Ascending aorta (tissue), 2 donors: ENCODE measurements around the gene OSBPL3. TPM values are rescaled to one million over a fixed set of nuclear protein-coding genes. Genes with fewer than 3 reads are reported as not detected.

Experiments
- DNase-seq, 2 donors: peaks; one replicate each; pipeline ENCODE4 v3.0.0-alpha.2; 2019; ENCODE audit warnings: low spot score in 2 of 2
- H3K27ac ChIP-seq, 2 donors: fragments of 200-600 bp; sonication (generic); one replicate each; pipeline ENCODE4 v1.5.1; 2016 to 2017; ENCODE audit warnings: mild to moderate bottlenecking in 1 of 2
- H3K27me3 ChIP-seq: fragments of 200-600 bp; sonication (generic); one replicate; pipeline ENCODE4 v1.5.1; 2017
- H3K36me3 ChIP-seq, 2 donors: fragments of 200-600 bp; sonication (generic); one replicate each; pipeline ENCODE4 v1.5.1; 2016
- H3K4me1 ChIP-seq, 2 donors: fragments of 200-600 bp; sonication (generic); one replicate each; pipeline ENCODE4 v1.5.1; 2016 to 2017; ENCODE audit warnings: mild to moderate bottlenecking in 1 of 2
- H3K4me3 ChIP-seq, 2 donors: fragments of 200-600 bp; sonication (generic); one replicate each; pipeline ENCODE4 v1.5.1; 2016 to 2017; ENCODE audit warnings: mild to moderate bottlenecking in 1 of 2
- H3K9me3 ChIP-seq, 2 donors: fragments of 200-600 bp; sonication (generic); one replicate each; pipeline ENCODE4 v1.5.1; 2016
- CTCF ChIP-seq, 3 experiments: fragments of 200-600 bp in 2 of 3; fragments of 450-650 bp in 1 of 3; sonication (generic) in 2 of 3; IDR thresholded peaks; one replicate each; pipeline ENCODE4 v1.5.1; 2016 to 2019; ENCODE audit warnings: antibody characterized with exemption in 3 of 3, mild to moderate bottlenecking in 1 of 3, moderate library complexity in 1 of 3
- intact Hi-C: fragments of 100-400 bp; cut with DNase I; formaldehyde crosslinking; loops from one replicate; pipeline ENCODE4 v1.15.1; 2023
- total RNA-seq: library from RNA; depleted of rRNA; stranded (reverse); fragments of >200 nt; gene quantifications from one replicate; pipeline ENCODE4 v1.1.0, GENCODE V29; 2016

The OSBPL3 gene
- total RNA-seq, 1 donor from 2014 or later: 0.96 TPM

GRCh38 chr7:24820730-24821044 is 159.3 kb downstream of the OSBPL3 start:
- Histone ChIP-seq H3K4me3 (no peak overlapping the region), H3K9me3 (no peaks in the 10 kb centered on the region), H3K4me1 (no peaks in the 10 kb centered on the region), H3K27ac (no peak overlapping the region), H3K27me3 (no peaks in the 10 kb centered on the region), H3K36me3 (no peaks in the 10 kb centered on the region)
- TF ChIP-seq CTCF (IDR thresholded peaks at IDR 0.05): no peak
- intact Hi-C loops: loop anchor here (1.0 to 5.0 kb wide), 2 partner anchors 162 to 250 kb away; partner anchors contain the start of gene OSBPL3
- DNase-seq: no peak

GRCh38 chr7:24819916-24820689 is 159.9 kb downstream of the OSBPL3 start:
- intact Hi-C loops: loop anchor here (1.0 to 5.0 kb wide), 2 partner anchors 162 to 250 kb away; partner anchors contain the start of gene OSBPL3
- no peak overlapping the region for H3K27ac ChIP-seq

GRCh38 chr7:24817339-24817738 is 162.6 kb downstream of the OSBPL3 start:
- DNase-seq: no peak
- Histone ChIP-seq H3K4me1 (no peaks in the 10 kb centered on the region), H3K27me3 (no peaks in the 10 kb centered on the region), H3K4me3 (no peak overlapping the region), H3K9me3 (no peaks in the 10 kb centered on the region), H3K27ac (no peak overlapping the region), H3K36me3 (no peaks in the 10 kb centered on the region)
- intact Hi-C loops: no loop called here
- TF ChIP-seq CTCF (IDR thresholded peaks at IDR 0.05): no peak

More at GRCh38 chr7:24819916-24820689, 159.9 kb downstream of the OSBPL3 start:
- no peaks in the 10 kb centered on the region for H3K4me1 ChIP-seq
- DNase-seq: peak; percentile 23 to 86
- no peaks in the 10 kb centered on the region for H3K27me3 ChIP-seq
- peak; percentile 66 to 86 (median 77) for TF ChIP-seq CTCF (IDR thresholded peaks at IDR 0.05)
- H3K9me3 ChIP-seq: no peaks in the 10 kb centered on the region
- no peaks in the 10 kb centered on the region for H3K36me3 ChIP-seq
- H3K4me3 ChIP-seq: no peak overlapping the region

- Histone ChIP-seq H3K4me3 (no peak overlapping the region), H3K36me3 (no peaks in the 10 kb centered on the region), H3K9me3 (no peaks in the 10 kb centered on the region), H3K4me1 (no peaks in the 10 kb centered on the region), H3K27me3 (no peaks in the 10 kb centered on the region), H3K27ac (no peak overlapping the region)
- TF ChIP-seq CTCF (IDR thresholded peaks at IDR 0.05): no peak
- no peak for DNase-seq
- intact Hi-C loops: no loop called here
Observed at GRCh38 chr7:24816868-24817267, 163.1 kb downstream of the OSBPL3 start.

- no peak overlapping the region for H3K27ac ChIP-seq
- TF ChIP-seq CTCF (IDR thresholded peaks at IDR 0.05): peak; percentile 63 to 86 (median 78)
- no peaks in the 10 kb centered on the region for H3K27me3 ChIP-seq
- DNase-seq: no peak
- H3K4me3 ChIP-seq: no peak overlapping the region
- intact Hi-C loops: loop anchor here (2.0 kb wide), 1 partner anchor 258 kb away; no protein-coding TSS in a partner anchor
- H3K4me1 ChIP-seq: no peaks in the 10 kb centered on the region
- no peaks in the 10 kb centered on the region for H3K36me3 ChIP-seq
- H3K9me3 ChIP-seq: no peaks in the 10 kb centered on the region
Observed at GRCh38 chr7:24812305-24812945, 167.6 kb downstream of the OSBPL3 start.
